Liver (tissue), 9 donors: ENCODE results near the gene PRR13. TPM values are rescaled to one million over a fixed set of nuclear protein-coding genes. Genes with fewer than 3 reads are reported as not detected.

Experiments
- DNase-seq: peaks from one replicate; pipeline ENCODE4 v3.0.0-alpha.2; 2017; ENCODE audit warnings: low spot score
- H3K27ac ChIP-seq, 2 donors: one replicate each; pipeline ENCODE4 v1.7.0; 2013; ENCODE audit warnings: inconsistent platforms in 2 of 2, low read length in 2 of 2, control low read depth in 1 of 2, low read depth in 1 of 2, mild to moderate bottlenecking in 1 of 2
- H3K27me3 ChIP-seq, 4 donors: one replicate each; pipeline versions ENCODE4 v1.6.1 to v1.7.0; 2013; ENCODE audit warnings: low read length in 3 of 4, inconsistent platforms in 1 of 4, mild to moderate bottlenecking in 1 of 4, moderate library complexity in 1 of 4; ENCODE audit not compliant: control insufficient read depth in 4 of 4, insufficient read depth in 4 of 4
- H3K36me3 ChIP-seq, 4 donors: one replicate each; pipeline versions ENCODE4 v1.6.1 to v1.7.0; 2013; ENCODE audit warnings: low read length in 3 of 4, mild to moderate bottlenecking in 3 of 4, low read depth in 1 of 4, moderate library complexity in 1 of 4; ENCODE audit not compliant: control insufficient read depth in 4 of 4, insufficient read depth in 3 of 4
- H3K4me1 ChIP-seq, 4 donors: one replicate each; pipeline versions ENCODE4 v1.6.1 to v1.7.0; 2013; ENCODE audit warnings: low read length in 3 of 4, mild to moderate bottlenecking in 3 of 4, moderate library complexity in 1 of 4; ENCODE audit not compliant: control insufficient read depth in 4 of 4, insufficient read depth in 4 of 4
- H3K4me3 ChIP-seq, 3 donors: one replicate each; pipeline versions ENCODE4 v1.6.1 to v1.7.0; 2013; ENCODE audit warnings: low read length in 3 of 3, control low read depth in 1 of 3, low read depth in 1 of 3, mild to moderate bottlenecking in 1 of 3
- H3K9ac ChIP-seq, 2 donors: one replicate each; pipeline ENCODE4 v1.7.0; 2013; ENCODE audit warnings: low read length in 2 of 2, mild to moderate bottlenecking in 2 of 2, moderate library complexity in 2 of 2, control low read depth in 1 of 2, low read depth in 1 of 2
- H3K9me3 ChIP-seq, 4 donors: one replicate each; pipeline versions ENCODE4 v1.6.1 to v1.7.0; 2013; ENCODE audit warnings: low read length in 3 of 4; ENCODE audit not compliant: control insufficient read depth in 4 of 4
- ATF3 ChIP-seq: IDR thresholded peaks from 2 replicates; pipeline ENCODE4 v1.6.1; 2016; ENCODE audit warnings: antibody characterized with exemption
- CTCF ChIP-seq: fragments of 150-350 bp; IDR thresholded peaks from 2 replicates; pipeline ENCODE4 v1.5.1; 2017; ENCODE audit warnings: improper control_type of control experiment, low read depth, low read length; ENCODE audit not compliant: missing input control
- EGR1 ChIP-seq, 2 donors: IDR thresholded peaks; 2 replicates each; pipeline ENCODE4 v1.6.1; 2016 to 2018; ENCODE audit warnings: antibody characterized with exemption in 2 of 2, low read depth in 2 of 2
- FOXA1 ChIP-seq: IDR thresholded peaks from 2 replicates; pipeline ENCODE4 v1.6.1; 2016; ENCODE audit warnings: antibody characterized with exemption
- FOXA2 ChIP-seq: IDR thresholded peaks from 2 replicates; pipeline ENCODE4 v1.6.1; 2016; ENCODE audit warnings: antibody characterized with exemption
- GABPA ChIP-seq, 2 donors: IDR thresholded peaks in 1 of 2; conservative IDR thresholded peaks in 1 of 2; 2 replicates each; pipeline ENCODE4 v1.6.1; 2016; ENCODE audit warnings: antibody characterized with exemption in 2 of 2, mild to moderate bottlenecking in 1 of 2, moderate library complexity in 1 of 2
- HNF4A ChIP-seq, 2 donors: conservative IDR thresholded peaks; 2 replicates each; pipeline ENCODE4 v1.6.1; 2016; ENCODE audit warnings: antibody characterized with exemption in 2 of 2, mild to moderate bottlenecking in 2 of 2
- HNF4G ChIP-seq: IDR thresholded peaks from 2 replicates; pipeline ENCODE4 v1.6.1; 2016; ENCODE audit warnings: antibody characterized with exemption
- JUND ChIP-seq, 2 donors: IDR thresholded peaks; 2 replicates each; pipeline ENCODE4 v1.6.1; 2016; ENCODE audit warnings: antibody characterized with exemption in 2 of 2
- NR2F2 ChIP-seq: IDR thresholded peaks from 2 replicates; pipeline ENCODE4 v1.6.1; 2016; ENCODE audit warnings: antibody characterized with exemption
- RAD21 ChIP-seq, 2 donors: IDR thresholded peaks; 2 replicates each; pipeline ENCODE4 v1.6.1; 2016; ENCODE audit warnings: antibody characterized with exemption in 2 of 2, mild to moderate bottlenecking in 2 of 2
- RXRA ChIP-seq, 2 donors: IDR thresholded peaks; 2 replicates each; pipeline ENCODE4 v1.6.1; 2017 to 2018; ENCODE audit warnings: antibody characterized with exemption in 2 of 2, mild to moderate bottlenecking in 1 of 2
- SP1 ChIP-seq: IDR thresholded peaks from 2 replicates; pipeline ENCODE4 v1.6.1; 2018; ENCODE audit warnings: antibody characterized with exemption, mild to moderate bottlenecking
- TAF1 ChIP-seq: conservative IDR thresholded peaks from 2 replicates; pipeline ENCODE4 v1.6.1; 2016; ENCODE audit warnings: antibody characterized with exemption, mild to moderate bottlenecking
- YY1 ChIP-seq: IDR thresholded peaks from 2 replicates; pipeline ENCODE4 v1.6.1; 2016; ENCODE audit warnings: antibody characterized with exemption, mild to moderate bottlenecking
- WGBS: extraction: QIAGEN DNeasy Blood & Tissue Kit; methylation state at CpG from one replicate; pipeline ENCODE4 v1.1.7; 2013; 5-methylcytosine and 5-hydroxymethylcytosine counted together
- polyA plus RNA-seq, 2 donors: library from polyadenylated mRNA; stranded (reverse) in 1 of 2; unstranded in 1 of 2; fragments of 200-250 nt in 1 of 2; fragments of >200 nt in 1 of 2; fragmentation: Nextera tagmentation in 1 of 2; extraction: Ambion mirVana in 1 of 2; gene quantifications; one replicate each; pipeline versions ENCODE4 v1.2.1 to v1.2.3, GENCODE V29; 2013 to 2015
- total RNA-seq, 2 donors: library from RNA; depleted of rRNA; stranded (reverse); fragments of >200 nt; gene quantifications; one replicate each; pipeline ENCODE4 v1.2.3, GENCODE V29; 2014
- TF ChIP-seq, protein P1 (sequence below): IDR thresholded peaks from 2 replicates; pipeline ENCODE4 v1.6.1; 2016; ENCODE audit warnings: antibody characterized with exemption, mild to moderate bottlenecking
- TF ChIP-seq, protein P2 (sequence below): IDR thresholded peaks from 2 replicates; pipeline ENCODE4 v1.6.1; 2016; ENCODE audit warnings: antibody characterized with exemption
- TF ChIP-seq, protein P3 (sequence below): IDR thresholded peaks from 2 replicates; pipeline ENCODE4 v1.6.1; 2016; ENCODE audit warnings: antibody characterized with exemption
- donor health status: healthy.
- donor health status: healthy.
- donor health status: healthy.
- donor health status: healthy.
- donor health status: healthy.

The PRR13 gene
- total and polyA plus RNA-seq, 4 donors = 18.2 to 107 (median 61.3) TPM

- WGBS = 96% methylated on average over 10 of the region's 10 CpGs
- Histone ChIP-seq H3K9me3 (no peaks in the 10 kb centered on the region), H3K4me1 (no peaks in the 10 kb centered on the region), H3K36me3 (peaks cover 0 to 30% (median 17%) of the 10 kb centered on the region in 4 donors), H3K4me3 (no peak overlapping the region), H3K27ac (no peak overlapping the region), H3K27me3 (no peaks in the 10 kb centered on the region), H3K9ac (no peak overlapping the region)
- TF ChIP-seq, protein P1, sequence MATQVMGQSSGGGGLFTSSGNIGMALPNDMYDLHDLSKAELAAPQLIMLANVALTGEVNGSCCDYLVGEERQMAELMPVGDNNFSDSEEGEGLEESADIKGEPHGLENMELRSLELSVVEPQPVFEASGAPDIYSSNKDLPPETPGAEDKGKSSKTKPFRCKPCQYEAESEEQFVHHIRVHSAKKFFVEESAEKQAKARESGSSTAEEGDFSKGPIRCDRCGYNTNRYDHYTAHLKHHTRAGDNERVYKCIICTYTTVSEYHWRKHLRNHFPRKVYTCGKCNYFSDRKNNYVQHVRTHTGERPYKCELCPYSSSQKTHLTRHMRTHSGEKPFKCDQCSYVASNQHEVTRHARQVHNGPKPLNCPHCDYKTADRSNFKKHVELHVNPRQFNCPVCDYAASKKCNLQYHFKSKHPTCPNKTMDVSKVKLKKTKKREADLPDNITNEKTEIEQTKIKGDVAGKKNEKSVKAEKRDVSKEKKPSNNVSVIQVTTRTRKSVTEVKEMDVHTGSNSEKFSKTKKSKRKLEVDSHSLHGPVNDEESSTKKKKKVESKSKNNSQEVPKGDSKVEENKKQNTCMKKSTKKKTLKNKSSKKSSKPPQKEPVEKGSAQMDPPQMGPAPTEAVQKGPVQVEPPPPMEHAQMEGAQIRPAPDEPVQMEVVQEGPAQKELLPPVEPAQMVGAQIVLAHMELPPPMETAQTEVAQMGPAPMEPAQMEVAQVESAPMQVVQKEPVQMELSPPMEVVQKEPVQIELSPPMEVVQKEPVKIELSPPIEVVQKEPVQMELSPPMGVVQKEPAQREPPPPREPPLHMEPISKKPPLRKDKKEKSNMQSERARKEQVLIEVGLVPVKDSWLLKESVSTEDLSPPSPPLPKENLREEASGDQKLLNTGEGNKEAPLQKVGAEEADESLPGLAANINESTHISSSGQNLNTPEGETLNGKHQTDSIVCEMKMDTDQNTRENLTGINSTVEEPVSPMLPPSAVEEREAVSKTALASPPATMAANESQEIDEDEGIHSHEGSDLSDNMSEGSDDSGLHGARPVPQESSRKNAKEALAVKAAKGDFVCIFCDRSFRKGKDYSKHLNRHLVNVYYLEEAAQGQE = no peak
- no peak for TF ChIP-seq EGR1 (IDR thresholded peaks at IDR 0.05; ENCODE audit: low read depth in 2 of 2)
- no peak for TF ChIP-seq JUND (IDR thresholded peaks at IDR 0.05)
- TF ChIP-seq HNF4A (conservative IDR thresholded peaks at IDR 0.05) = no peak
- no peak for TF ChIP-seq GABPA (IDR thresholded peaks at IDR 0.05 in 1 of 2, conservative IDR thresholded peaks at IDR 0.05 in 1 of 2)
- TF ChIP-seq TAF1 = no peak
- no peak for TF ChIP-seq FOXA1
- no peak for TF ChIP-seq YY1
- TF ChIP-seq ATF3 = no peak
- no peak for TF ChIP-seq NR2F2
- no peak for TF ChIP-seq SP1
- TF ChIP-seq FOXA2 = no peak
- no peak for TF ChIP-seq RAD21 (IDR thresholded peaks at IDR 0.05)
- no peak for TF ChIP-seq CTCF
- no peak for TF ChIP-seq HNF4G
- no peak for TF ChIP-seq RXRA (IDR thresholded peaks at IDR 0.05)
- DNase-seq = no peak
Measured at GRCh38 chr12:53485955-53486735, 44.6 kb downstream of the PRR13 start.

DNA sequence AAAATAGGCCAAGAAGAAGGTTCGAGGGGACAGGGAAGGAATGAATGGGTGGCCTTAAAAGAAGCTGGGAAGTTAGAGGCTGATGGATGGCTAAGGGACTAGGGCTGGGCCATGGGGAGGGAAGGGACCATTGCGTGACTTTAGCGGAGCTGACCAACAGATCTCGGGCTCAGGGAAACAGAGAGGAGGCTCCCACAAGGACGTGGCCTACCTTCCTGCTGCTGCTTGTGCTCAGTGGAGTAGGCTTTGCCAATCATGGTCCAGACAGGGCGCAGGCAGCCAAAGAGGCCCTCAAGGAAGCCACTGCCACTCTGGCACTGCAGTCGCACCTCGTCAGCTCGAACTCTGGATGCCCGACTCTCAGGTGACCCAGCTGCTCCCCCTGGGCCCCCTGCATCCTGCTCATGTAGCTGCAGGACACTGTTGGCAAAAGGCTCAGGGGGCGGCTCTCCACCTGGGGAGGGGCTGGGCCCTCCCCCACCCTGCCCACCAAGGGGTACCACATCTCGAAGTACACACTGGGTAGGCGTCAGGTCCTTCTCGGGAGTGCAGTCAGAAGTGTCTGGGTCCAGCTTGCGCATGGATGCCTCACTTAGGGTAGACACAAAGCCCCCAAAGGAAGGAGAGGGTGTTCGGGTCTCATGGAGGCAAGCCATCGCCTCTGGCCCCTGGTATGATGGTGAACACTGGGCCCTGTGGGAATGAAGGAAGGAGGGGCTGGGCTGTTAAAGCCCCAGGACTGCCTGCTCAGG, 45.4 kb downstream of the PRR13 start:
- no peak for DNase-seq
- H3K9me3 ChIP-seq = no peaks in the 10 kb centered on the region
- H3K9ac ChIP-seq = no peak overlapping the region
- H3K36me3 ChIP-seq = peaks cover 0 to 25% (median 13%) of the 10 kb centered on the region in 4 donors
- WGBS = 91% methylated on average over 17 of the region's 17 CpGs
- H3K4me3 ChIP-seq = no peak overlapping the region
- no peaks in the 10 kb centered on the region for H3K27me3 ChIP-seq
- H3K27ac ChIP-seq = no peak overlapping the region
- no peaks in the 10 kb centered on the region for H3K4me1 ChIP-seq
- TF ChIP-seq HNF4A (conservative IDR thresholded peaks at IDR 0.05) (no peak), GABPA (IDR thresholded peaks at IDR 0.05 in 1 of 2, conservative IDR thresholded peaks at IDR 0.05 in 1 of 2) (no peak), NR2F2 (no peak), RAD21 (IDR thresholded peaks at IDR 0.05) (no peak), ATF3 (no peak)
- TF ChIP-seq, protein P1 = no peak
- TF ChIP-seq, protein P2, sequence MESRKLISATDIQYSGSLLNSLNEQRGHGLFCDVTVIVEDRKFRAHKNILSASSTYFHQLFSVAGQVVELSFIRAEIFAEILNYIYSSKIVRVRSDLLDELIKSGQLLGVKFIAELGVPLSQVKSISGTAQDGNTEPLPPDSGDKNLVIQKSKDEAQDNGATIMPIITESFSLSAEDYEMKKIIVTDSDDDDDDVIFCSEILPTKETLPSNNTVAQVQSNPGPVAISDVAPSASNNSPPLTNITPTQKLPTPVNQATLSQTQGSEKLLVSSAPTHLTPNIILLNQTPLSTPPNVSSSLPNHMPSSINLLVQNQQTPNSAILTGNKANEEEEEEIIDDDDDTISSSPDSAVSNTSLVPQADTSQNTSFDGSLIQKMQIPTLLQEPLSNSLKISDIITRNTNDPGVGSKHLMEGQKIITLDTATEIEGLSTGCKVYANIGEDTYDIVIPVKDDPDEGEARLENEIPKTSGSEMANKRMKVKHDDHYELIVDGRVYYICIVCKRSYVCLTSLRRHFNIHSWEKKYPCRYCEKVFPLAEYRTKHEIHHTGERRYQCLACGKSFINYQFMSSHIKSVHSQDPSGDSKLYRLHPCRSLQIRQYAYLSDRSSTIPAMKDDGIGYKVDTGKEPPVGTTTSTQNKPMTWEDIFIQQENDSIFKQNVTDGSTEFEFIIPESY = no peak
- TF ChIP-seq, protein P3, sequence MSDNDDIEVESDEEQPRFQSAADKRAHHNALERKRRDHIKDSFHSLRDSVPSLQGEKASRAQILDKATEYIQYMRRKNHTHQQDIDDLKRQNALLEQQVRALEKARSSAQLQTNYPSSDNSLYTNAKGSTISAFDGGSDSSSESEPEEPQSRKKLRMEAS = no peak
